OCI-LY7 (cell line): ENCODE results near the gene TRERF1.

Experiments used
- EZH2phosphoT487 ChIP-seq: fragments of 200-600 bp; sonication (generic); IDR thresholded peaks from 2 replicates; pipeline ENCODE4 v1.6.1; 2018; ENCODE audit warnings: low read depth, borderline replicate concordance, mild to moderate bottlenecking, mixed run types, antibody characterized with exemption, low read length, moderate library complexity, mixed read lengths
- TF ChIP-seq, protein P1 (sequence below): fragments of 200-600 bp; sonication (generic); conservative IDR thresholded peaks from 2 replicates; pipeline ENCODE4 v1.5.1; 2014; ENCODE audit warnings: mild to moderate bottlenecking, antibody characterized with exemption, low read length, moderate library complexity, mixed read lengths

DNA sequence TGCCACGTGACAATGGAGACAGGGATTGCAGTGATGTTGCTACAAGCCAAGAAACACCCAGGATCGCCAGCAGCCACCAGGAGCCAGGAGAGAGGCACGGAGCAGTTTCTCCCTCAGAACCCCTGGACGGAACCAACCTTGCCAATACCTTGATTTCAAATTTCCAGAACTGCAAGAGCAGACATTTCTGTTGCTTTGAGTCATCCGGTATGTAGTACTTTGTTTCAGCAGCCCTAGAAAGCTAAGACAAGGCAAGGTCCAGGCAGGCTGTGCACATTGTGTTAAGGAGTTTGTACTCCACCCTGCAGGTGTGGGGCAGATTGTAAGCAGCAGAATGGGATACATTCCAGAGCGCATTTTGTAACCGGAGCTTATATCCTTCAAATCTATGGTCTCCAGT is 48.3 kb downstream of the TRERF1 start:
- TF ChIP-seq, protein P1, sequence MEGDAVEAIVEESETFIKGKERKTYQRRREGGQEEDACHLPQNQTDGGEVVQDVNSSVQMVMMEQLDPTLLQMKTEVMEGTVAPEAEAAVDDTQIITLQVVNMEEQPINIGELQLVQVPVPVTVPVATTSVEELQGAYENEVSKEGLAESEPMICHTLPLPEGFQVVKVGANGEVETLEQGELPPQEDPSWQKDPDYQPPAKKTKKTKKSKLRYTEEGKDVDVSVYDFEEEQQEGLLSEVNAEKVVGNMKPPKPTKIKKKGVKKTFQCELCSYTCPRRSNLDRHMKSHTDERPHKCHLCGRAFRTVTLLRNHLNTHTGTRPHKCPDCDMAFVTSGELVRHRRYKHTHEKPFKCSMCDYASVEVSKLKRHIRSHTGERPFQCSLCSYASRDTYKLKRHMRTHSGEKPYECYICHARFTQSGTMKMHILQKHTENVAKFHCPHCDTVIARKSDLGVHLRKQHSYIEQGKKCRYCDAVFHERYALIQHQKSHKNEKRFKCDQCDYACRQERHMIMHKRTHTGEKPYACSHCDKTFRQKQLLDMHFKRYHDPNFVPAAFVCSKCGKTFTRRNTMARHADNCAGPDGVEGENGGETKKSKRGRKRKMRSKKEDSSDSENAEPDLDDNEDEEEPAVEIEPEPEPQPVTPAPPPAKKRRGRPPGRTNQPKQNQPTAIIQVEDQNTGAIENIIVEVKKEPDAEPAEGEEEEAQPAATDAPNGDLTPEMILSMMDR = no peak
- TF ChIP-seq EZH2phosphoT487 = no peak
